Vagina (tissue), 2 donors: ENCODE data around the gene TJAP1.

Experiments used
- POLR2A ChIP-seq, 2 donors: fragments of 450-650 bp; IDR thresholded peaks; one replicate each; pipeline ENCODE4 v1.6.1; 2017; ENCODE audit warnings: antibody characterized with exemption in 2 of 2, mild to moderate bottlenecking in 2 of 2, moderate library complexity in 2 of 2
- TF ChIP-seq, protein P1 (sequence below), 3 experiments: fragments of 450-650 bp in 2 of 3; fragments of 200-600 bp in 1 of 3; sonication (generic) in 1 of 3; IDR thresholded peaks; one replicate each; pipeline ENCODE4 v1.5.1; 2017 to 2019; ENCODE audit warnings: antibody characterized with exemption in 3 of 3, mild to moderate bottlenecking in 2 of 3, moderate library complexity in 2 of 3

DNA sequence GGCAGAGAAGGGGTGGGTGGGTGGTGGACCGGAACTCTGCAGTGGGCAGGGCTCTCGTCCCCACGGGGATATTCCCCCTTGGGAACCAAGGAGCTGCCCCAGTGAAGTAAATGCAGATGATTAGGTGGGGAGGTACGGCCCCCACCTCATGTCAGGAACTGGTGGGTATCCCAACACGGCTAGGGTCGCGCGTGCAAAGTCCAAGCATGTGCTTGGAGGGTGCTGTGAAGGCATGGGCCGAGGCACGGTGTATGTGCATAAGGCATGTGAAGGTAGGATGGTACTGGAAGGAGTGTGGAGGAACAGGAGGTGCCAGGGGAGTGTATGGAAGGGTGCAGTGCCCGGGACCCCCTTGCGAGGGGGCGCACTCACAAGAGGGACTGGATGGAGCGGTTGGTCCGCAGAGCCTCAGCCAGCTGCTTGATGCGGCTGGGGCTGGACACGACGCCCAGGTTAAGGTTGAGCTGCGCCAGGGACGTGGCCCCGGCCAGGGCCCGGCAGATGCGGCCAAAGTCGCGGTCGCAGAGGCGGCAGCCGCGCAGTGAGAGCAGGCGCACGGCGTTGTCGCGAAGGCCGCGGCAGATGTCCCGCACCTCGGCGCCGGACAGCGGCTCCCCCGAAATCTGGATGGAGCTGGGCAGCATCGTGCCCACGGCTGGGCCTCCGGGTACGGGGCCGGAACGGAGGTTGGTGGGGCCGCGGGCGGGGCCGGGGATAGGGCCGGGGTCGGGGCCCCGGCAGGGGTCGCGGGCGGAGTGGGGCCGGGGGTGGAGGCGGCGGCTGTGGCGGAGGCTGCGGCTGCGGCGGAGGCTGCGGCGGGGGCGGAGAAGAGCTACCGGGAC lies 32.0 kb downstream of the TJAP1 start:
- TF ChIP-seq, protein P1, sequence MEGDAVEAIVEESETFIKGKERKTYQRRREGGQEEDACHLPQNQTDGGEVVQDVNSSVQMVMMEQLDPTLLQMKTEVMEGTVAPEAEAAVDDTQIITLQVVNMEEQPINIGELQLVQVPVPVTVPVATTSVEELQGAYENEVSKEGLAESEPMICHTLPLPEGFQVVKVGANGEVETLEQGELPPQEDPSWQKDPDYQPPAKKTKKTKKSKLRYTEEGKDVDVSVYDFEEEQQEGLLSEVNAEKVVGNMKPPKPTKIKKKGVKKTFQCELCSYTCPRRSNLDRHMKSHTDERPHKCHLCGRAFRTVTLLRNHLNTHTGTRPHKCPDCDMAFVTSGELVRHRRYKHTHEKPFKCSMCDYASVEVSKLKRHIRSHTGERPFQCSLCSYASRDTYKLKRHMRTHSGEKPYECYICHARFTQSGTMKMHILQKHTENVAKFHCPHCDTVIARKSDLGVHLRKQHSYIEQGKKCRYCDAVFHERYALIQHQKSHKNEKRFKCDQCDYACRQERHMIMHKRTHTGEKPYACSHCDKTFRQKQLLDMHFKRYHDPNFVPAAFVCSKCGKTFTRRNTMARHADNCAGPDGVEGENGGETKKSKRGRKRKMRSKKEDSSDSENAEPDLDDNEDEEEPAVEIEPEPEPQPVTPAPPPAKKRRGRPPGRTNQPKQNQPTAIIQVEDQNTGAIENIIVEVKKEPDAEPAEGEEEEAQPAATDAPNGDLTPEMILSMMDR (IDR thresholded peaks at IDR 0.05): no peak
- TF ChIP-seq POLR2A (IDR thresholded peaks at IDR 0.05): no peak
